Suprapubic skin (tissue), 4 donors: ENCODE results near the gene OSGEP.

ENCODE experiments used
- EP300 ChIP-seq: sonication (generic); formaldehyde crosslinking; IDR thresholded peaks from one replicate; pipeline ENCODE4 v1.6.1; 2017; ENCODE audit warnings: antibody characterized with exemption
- POLR2A ChIP-seq, 2 donors: fragments of 450-650 bp; IDR thresholded peaks; one replicate each; pipeline ENCODE4 v1.6.1; 2017; ENCODE audit warnings: antibody characterized with exemption in 2 of 2, mild to moderate bottlenecking in 2 of 2, moderate library complexity in 2 of 2
- POLR2AphosphoS5 ChIP-seq, 3 donors: sonication (generic); formaldehyde crosslinking; IDR thresholded peaks; one replicate each; pipeline ENCODE4 v1.6.1; 2017; ENCODE audit warnings: antibody characterized with exemption in 3 of 3
- TF ChIP-seq, protein P1 (sequence below), 2 donors: fragments of 200-600 bp in 1 of 2; fragments of 450-650 bp in 1 of 2; sonication (generic) in 1 of 2; IDR thresholded peaks; one replicate each; pipeline ENCODE4 v1.5.1; 2016 to 2019; ENCODE audit warnings: antibody characterized with exemption in 2 of 2, mild to moderate bottlenecking in 1 of 2, moderate library complexity in 1 of 2

DNA sequence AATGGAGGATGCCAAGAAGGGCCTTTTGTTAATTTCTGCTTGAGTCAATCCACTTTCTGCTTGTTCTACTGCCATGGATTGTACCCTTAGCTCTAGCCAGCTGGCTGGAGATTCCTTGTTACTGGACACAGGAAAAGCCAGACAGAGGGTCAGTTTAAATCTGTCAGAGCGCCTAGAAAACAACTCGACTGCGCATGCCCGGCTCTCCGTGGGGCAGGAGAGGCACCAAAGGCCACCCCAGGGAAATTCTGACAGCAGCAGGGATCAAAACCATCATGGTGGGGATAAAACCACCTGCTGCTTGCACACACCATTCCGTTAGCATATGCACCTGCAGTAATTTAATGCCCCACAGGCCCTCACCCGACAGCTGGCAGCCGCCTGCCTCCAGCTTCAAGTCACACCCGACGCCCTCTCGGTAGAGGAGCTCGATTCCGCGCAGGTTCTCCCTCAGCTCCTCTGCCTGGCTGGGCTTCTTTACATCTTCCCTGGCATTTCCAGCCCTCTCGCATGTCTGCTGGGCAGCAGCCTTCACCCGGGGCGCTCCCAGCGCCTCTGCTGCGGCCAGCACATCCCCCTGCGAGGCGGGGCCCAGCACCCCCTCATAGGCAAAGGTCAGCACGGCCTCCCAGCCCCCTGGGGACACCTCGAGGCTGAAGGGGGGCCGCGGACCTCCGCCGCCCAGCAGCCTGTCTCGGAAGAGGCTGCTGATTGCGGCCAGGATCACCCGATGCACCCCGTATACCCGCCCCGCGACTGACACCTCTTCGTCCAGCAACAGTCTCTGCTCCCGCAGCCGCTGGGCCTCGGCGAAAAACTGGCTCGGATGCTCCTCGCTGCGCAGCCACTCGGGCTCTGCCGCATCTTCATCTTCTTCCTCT is 19.7 kb downstream of the OSGEP start:
- TF ChIP-seq, protein P1, sequence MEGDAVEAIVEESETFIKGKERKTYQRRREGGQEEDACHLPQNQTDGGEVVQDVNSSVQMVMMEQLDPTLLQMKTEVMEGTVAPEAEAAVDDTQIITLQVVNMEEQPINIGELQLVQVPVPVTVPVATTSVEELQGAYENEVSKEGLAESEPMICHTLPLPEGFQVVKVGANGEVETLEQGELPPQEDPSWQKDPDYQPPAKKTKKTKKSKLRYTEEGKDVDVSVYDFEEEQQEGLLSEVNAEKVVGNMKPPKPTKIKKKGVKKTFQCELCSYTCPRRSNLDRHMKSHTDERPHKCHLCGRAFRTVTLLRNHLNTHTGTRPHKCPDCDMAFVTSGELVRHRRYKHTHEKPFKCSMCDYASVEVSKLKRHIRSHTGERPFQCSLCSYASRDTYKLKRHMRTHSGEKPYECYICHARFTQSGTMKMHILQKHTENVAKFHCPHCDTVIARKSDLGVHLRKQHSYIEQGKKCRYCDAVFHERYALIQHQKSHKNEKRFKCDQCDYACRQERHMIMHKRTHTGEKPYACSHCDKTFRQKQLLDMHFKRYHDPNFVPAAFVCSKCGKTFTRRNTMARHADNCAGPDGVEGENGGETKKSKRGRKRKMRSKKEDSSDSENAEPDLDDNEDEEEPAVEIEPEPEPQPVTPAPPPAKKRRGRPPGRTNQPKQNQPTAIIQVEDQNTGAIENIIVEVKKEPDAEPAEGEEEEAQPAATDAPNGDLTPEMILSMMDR (IDR thresholded peaks at IDR 0.05) = no peak
- TF ChIP-seq POLR2A (IDR thresholded peaks at IDR 0.05) (no peak), POLR2AphosphoS5 (IDR thresholded peaks at IDR 0.05) (no peak), EP300 (no peak)
